ENCODE results near the gene ADARB1.

DNA sequence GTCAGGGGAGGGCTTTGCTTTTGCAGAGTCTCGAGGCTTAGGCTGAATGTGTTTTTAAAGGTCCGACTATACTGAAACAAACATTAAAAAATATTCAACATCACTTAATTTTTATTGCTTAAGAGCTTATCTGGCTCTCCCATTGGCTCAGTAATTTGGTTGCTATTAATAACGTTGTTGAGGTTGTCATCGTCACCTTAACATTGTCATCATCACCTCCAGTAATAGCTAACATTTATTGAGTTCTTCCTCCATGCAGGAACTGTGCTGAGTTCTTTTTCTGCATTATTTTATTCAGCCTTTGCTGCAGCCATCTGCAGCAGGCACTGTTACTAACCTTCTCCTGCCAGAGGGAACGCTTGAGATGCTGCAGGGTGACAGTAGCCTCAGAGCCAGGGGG is 40.1 kb downstream of the ADARB1 start:
- TF ChIP-seq, protein P1, sequence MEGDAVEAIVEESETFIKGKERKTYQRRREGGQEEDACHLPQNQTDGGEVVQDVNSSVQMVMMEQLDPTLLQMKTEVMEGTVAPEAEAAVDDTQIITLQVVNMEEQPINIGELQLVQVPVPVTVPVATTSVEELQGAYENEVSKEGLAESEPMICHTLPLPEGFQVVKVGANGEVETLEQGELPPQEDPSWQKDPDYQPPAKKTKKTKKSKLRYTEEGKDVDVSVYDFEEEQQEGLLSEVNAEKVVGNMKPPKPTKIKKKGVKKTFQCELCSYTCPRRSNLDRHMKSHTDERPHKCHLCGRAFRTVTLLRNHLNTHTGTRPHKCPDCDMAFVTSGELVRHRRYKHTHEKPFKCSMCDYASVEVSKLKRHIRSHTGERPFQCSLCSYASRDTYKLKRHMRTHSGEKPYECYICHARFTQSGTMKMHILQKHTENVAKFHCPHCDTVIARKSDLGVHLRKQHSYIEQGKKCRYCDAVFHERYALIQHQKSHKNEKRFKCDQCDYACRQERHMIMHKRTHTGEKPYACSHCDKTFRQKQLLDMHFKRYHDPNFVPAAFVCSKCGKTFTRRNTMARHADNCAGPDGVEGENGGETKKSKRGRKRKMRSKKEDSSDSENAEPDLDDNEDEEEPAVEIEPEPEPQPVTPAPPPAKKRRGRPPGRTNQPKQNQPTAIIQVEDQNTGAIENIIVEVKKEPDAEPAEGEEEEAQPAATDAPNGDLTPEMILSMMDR (IDR thresholded peaks at IDR 0.05; ENCODE audit: poor library complexity) = no peak
- TF ChIP-seq EZH2phosphoT487 (IDR thresholded peaks at IDR 0.05; ENCODE audit: low read depth, severe bottlenecking, unreplicated experiment) (no peak), EZH2 (IDR thresholded peaks at IDR 0.05; ENCODE audit: borderline replicate concordance) (no peak)
